ENCODE measurements around the gene RAB20. TPM values are rescaled to one million over a fixed set of nuclear protein-coding genes. Genes with fewer than 3 reads are reported as not detected.

The RAB20 gene
- total and polyA plus RNA-seq, 4 donors = 35.8 to 118 (median 45.4) TPM

- Histone ChIP-seq H3K27ac (ENCODE audit: low read depth in 1 of 2, low read length in 1 of 2) (no peak overlapping the region), H3K9me3 (ENCODE audit: control insufficient read depth in 4 of 4, insufficient read depth in 3 of 4, low read length in 3 of 4) (no peaks in the 10 kb centered on the region), H3K4me1 (ENCODE audit: control insufficient read depth in 5 of 5, insufficient read depth in 5 of 5, low read length in 5 of 5) (no peaks in the 10 kb centered on the region), H3K4me3 (no peak overlapping the region), H3K9ac (ENCODE audit: insufficient read depth in 1 of 2, low read length in 2 of 2) (no peak overlapping the region), H3K36me3 (ENCODE audit: control insufficient read depth in 4 of 4, insufficient read depth in 4 of 4, low read length in 4 of 4) (no peaks in the 10 kb centered on the region), H3K27me3 (ENCODE audit: control insufficient read depth in 3 of 3, insufficient read depth in 3 of 3, low read length in 2 of 3) (no peaks in the 10 kb centered on the region)
- DNase-seq (no peak), ATAC-seq (ENCODE audit: insufficient read depth, low FRiP score) (no peak)
- no peak for TF ChIP-seq CTCF (IDR thresholded peaks at IDR 0.05; ENCODE audit: control extremely low read depth, extremely low read depth)
- WGBS, 2 donors = 94 to 96% methylated on average over 6 of the region's 6 CpGs
Observed at GRCh38 chr13:110605132-110605531, 43.6 kb upstream of the RAB20 start.

- no peaks in the 10 kb centered on the region for H3K36me3 ChIP-seq (ENCODE audit: control insufficient read depth in 4 of 4, insufficient read depth in 4 of 4, low read length in 4 of 4)
- ATAC-seq (ENCODE audit: insufficient read depth, low FRiP score) (no peak), DNase-seq (no peak)
- 95 to 97% methylated on average over 4 of the region's 4 CpGs for WGBS, 2 donors
- H3K27me3 ChIP-seq (ENCODE audit: control insufficient read depth in 3 of 3, insufficient read depth in 3 of 3, low read length in 2 of 3) = no peaks in the 10 kb centered on the region
- no peak overlapping the region for H3K9ac ChIP-seq (ENCODE audit: insufficient read depth in 1 of 2, low read length in 2 of 2)
- no peaks in the 10 kb centered on the region for H3K9me3 ChIP-seq (ENCODE audit: control insufficient read depth in 4 of 4, insufficient read depth in 3 of 4, low read length in 3 of 4)
- H3K4me3 ChIP-seq = no peak overlapping the region
- H3K27ac ChIP-seq (ENCODE audit: low read depth in 1 of 2, low read length in 1 of 2) = no peak overlapping the region
- TF ChIP-seq CTCF (IDR thresholded peaks at IDR 0.05; ENCODE audit: control extremely low read depth, extremely low read depth) = no peak
- no peaks in the 10 kb centered on the region for H3K4me1 ChIP-seq (ENCODE audit: control insufficient read depth in 5 of 5, insufficient read depth in 5 of 5, low read length in 5 of 5)
Observed at GRCh38 chr13:110600980-110601379, 39.5 kb upstream of the RAB20 start.

GRCh38 chr13:110600261-110600819 is 38.8 kb upstream of the RAB20 start:
- no peak for ATAC-seq (ENCODE audit: insufficient read depth, low FRiP score)

More at GRCh38 chr13:110600261-110600819, 38.8 kb upstream of the RAB20 start:
- H3K36me3 ChIP-seq (ENCODE audit: control insufficient read depth in 4 of 4, insufficient read depth in 4 of 4, low read length in 4 of 4) = no peaks in the 10 kb centered on the region
- no peak overlapping the region for H3K4me3 ChIP-seq
- no peaks in the 10 kb centered on the region for H3K4me1 ChIP-seq (ENCODE audit: control insufficient read depth in 5 of 5, insufficient read depth in 5 of 5, low read length in 5 of 5)
- H3K27me3 ChIP-seq (ENCODE audit: control insufficient read depth in 3 of 3, insufficient read depth in 3 of 3, low read length in 2 of 3) = no peaks in the 10 kb centered on the region
- no peak overlapping the region for H3K9ac ChIP-seq (ENCODE audit: insufficient read depth in 1 of 2, low read length in 2 of 2)
- 83 to 90% methylated on average over 10 of the region's 10 CpGs for WGBS, 2 donors
- no peak for DNase-seq
- H3K9me3 ChIP-seq (ENCODE audit: control insufficient read depth in 4 of 4, insufficient read depth in 3 of 4, low read length in 3 of 4) = no peaks in the 10 kb centered on the region
- TF ChIP-seq CTCF (IDR thresholded peaks at IDR 0.05; ENCODE audit: control extremely low read depth, extremely low read depth) = no peak
- H3K27ac ChIP-seq (ENCODE audit: low read depth in 1 of 2, low read length in 1 of 2) = no peak overlapping the region

Measured in lung (tissue), 12 donors.